Activated CD8-positive, alpha-beta memory T cell treated with anti-CD3 and anti-CD28 coated beads, Interleukin-2, amount 50 U/mL, for 1 hour (primary cell): ENCODE data around the gene CCDC24.

Source experiments
- DNase-seq: peaks from one replicate; pipeline ENCODE4 v3.0.0-alpha.2; 2020; ENCODE audit errors: extremely low read depth

The CCDC24 gene

DNA sequence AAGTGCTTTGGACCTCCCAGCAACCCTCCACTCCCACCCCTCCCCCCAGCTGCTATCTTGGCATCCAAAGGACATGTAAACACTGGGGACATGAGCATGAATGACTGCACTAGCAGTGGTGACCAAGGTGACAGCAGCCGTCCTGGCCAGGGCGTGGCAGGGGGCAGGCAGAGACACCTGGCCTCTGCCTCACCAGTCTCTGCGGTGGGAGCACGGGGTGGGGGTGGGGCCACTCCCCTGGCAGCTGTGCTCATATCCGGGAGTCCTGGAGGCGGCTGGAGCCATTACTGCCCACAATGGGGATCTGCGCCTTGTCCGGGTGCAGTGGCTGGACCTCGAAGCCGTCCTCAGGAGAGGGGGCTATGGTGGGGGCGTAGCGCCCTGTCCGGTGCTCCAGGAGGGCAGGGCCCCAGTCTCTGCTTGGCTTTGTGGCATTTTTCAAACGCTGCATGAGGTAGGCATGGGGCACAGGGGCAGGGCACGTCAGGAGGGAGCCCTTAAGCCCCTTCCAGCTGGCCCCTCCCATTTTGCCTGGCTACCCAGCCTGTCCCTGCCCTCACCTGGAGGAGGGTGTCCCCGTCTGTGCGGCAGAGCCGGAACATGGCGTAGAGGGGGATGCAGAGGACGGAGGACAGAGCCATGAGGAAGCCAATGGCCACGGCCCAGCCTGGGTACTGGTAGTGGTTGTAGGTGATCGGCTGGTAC lies 6.0 kb downstream of the CCDC24 start:
- DNase-seq, result no peak

DNA sequence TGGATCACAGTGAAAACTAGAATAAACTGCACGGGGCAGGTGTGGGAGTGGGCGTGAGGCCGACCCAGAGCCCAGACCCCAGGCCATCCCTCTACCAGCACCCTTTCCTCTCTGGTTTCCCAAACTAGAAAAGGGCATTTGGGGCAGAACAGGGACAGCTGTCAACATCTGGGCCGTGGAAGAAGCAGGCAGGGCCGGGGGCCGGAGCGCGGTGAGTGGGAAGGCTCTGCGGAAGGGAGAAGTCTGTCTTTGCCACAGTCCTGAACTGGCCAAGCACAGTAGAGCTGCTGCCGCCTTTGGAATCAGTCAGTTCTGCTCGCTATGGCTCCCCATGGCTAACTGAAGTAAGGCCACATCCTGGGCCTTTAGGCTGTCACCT lies 6.6 kb downstream of the CCDC24 start:
- no peak for DNase-seq

DNA sequence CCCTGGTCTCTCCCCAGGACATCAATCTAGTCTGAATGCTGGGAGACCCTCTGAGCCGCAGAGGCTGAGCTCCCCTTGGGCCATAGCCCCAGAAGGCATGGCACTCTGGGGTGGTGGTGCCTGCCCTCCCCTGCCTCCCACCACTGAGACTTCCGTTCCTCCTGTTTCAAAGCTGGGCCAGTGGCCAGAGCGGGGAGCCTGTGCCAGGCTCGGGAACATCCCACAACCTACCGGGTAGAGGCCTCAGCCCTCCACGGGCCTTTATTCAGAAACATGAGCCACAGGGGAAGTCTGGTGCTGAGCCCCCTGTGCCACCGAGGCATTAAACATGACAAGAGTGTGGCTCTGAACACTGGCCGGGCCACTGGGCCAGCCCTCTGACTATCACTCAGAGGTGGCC lies 8.1 kb downstream of the CCDC24 start:
- no peak for DNase-seq

DNA sequence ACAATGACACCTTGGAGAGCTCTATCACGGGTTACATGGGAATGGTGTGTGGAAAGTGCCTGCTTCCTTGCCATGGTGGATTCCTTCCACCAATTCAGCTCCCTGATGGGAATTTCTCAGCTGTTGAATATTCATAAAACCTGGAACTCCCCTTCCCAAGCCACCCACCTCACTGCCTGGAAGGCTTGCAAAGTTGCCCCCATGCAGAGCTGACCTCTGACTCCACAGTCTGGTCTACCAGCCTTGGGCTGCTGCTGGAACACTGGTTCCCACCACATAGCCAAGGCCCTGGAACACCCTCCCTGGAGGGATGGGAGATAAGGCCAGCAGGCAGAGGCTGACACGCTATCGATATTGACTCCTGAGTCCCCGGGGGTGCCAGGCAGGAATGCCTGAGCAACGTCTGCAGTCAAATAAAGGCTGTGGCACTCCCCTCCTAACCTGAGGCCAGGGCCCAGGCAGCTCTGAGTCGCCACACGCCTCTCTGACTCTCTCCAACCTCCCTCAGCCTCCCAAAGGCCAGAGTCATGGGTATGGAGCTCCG lies 8.8 kb downstream of the CCDC24 start:
- no peak for DNase-seq

DNA sequence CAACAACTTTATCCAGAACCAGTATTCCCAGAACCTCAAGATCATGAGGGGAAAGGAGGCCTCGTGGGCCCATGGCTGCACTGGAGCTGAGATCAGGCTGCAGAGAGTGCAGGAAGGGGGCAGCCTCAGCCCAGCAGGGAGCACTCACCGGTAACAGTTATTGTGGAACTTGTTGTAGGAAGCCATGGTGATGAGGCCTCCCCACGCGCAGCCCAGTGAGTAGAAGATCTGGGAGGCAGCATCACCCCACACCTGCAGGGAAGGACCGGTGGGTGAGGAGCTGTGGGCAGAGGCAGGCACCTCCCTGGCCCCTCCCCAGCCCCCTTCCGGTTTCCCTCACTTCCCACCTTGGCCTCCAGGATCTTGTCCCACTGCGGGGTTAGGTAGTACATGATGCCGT lies 10.8 kb downstream of the CCDC24 start:
- DNase-seq, result no peak

DNA sequence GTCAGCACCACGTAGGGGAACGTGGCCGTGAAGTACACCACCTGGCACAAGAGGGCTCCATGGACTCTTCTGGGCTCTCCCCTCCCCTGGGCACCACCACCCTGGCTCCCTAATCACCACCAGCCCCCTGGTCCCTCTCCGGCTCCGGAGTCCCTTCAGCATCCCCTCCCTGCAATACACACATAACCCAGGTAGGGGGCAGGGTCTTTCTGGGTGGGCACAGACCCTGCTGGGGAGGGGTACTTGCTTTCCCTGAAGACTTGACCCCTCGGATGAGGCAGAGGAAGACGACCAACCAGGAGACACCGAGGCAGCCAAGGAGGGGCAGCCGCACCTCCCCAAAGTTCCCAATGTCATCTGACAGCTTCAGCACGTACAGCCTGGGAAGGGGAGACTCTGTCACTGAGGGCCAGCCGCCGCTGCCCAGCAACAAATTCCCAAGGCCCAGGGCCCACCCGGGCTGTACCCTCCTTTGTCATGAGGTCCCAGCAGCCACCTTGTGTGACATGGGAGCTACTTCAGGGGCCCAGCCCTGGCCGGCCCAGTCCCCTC lies 11.3 kb downstream of the CCDC24 start:
- DNase-seq, result no peak

DNA sequence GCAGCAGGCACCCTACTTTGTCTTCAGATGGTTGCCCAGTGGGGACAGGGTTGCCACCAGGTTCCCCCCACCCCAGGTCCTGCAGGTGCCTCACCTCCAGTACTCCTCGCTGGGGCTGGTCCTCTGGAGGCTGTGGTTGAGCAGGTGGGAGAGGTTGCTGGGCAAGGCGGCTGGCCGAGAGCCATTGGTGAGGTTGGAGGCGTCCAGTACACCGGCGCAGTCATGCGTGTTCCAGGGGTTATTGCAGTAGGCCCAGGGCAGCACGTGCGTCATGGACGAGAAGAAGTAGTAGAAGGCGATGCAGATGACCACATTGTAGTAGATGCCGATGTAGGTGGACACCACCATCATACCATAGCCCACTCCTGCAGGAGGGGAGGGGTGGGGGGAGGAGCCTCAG lies 16.9 kb downstream of the CCDC24 start:
- DNase-seq, result no peak

DNA sequence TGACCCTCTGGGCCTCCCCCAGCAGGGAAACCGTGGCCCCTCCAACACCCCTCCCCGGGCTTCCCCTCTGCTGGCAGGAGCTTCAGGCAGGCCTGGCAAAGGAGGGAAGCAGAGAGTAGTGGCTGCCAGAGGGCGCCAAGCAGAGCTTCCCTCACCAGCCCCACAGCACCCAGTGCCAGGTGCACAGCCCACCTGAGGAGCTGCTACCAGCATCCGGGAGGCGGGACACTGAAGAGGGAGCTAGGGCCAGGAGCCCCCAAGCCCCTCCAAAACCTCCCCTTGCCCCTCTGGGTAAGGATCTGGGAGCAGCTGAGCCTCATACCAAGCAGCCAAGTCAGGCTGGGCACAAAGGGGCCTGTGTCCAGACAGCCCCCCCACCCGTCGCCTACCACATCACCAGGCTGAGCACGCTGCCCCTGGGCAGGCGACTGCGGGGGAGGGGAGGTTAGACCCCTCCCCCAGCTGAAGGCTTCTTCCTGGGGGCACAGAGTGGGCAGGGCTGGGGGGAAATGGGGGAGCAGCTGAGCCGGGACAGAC lies 19.6 kb downstream of the CCDC24 start:
- DNase-seq, result no peak

DNA sequence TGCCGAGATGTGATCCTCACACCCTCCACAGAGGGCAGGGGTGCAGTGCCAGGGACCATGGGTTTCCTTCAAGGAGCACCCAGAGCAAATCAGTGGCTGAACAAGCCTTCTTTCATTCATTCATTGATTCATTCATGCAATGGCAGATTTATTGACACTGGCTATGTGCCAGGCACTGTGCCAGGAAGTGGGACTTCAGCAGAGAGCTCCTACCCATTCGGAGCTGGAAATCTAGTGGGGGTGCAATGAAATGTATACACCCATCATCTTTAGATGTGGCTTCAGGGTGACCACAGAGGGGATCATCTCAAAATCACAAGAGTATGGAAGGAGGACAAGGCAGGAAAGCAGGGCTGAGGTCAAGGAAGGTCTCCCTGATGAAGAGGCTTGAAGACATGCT lies 21.0 kb downstream of the CCDC24 start:
- no peak for DNase-seq

DNA sequence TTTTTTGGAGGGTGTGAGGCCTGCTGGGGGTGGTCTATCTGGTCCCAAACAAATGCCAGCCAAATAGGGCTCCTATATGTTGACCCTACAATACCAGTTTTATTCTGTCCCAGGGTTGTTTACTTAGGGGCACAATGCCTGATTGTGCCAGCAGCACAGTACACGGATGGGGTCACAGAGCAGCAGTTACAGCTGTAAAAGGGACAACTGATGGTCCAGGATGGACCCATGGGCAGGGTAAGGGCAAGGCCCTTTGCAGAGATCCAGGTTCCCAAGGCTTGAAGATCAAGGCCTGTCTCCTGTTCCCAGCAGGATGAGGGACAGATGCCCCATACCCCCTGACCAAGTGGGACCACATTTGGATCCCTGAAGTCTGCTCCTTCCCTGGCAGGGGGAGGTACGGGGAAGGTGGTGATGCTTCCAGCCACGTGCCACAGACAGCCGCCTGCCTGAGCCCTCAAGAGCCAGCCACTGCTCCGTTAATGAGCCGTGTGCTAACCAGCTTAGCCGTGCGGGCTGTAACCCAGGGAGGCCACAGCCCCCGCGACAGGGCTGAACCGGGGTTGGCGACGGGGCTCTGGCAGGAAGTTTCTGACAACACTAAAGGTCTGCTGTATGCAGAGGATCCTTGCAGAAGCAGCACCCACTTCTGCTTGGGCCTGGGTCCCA lies 21.7 kb downstream of the CCDC24 start:
- no peak for DNase-seq

DNA sequence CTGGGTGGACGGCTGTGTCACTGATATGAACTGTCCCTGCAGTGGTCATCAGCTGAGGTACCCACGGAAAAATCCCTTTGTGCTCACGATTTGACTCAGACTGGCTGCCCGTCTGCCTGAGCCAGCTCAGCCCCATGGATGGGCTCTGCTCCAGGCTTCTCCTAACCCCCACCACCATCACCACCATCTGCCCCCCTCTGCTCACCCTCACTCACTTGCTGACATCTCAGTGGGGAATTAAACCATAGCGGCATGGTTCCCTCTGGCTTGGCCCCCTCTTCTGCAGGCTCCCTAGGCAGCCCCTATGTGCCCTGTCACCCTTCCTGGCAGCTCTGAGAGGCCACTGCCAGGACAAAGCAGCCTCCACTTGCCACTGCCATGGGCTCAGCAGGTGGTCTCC lies 22.6 kb downstream of the CCDC24 start:
- DNase-seq, result no peak

DNA sequence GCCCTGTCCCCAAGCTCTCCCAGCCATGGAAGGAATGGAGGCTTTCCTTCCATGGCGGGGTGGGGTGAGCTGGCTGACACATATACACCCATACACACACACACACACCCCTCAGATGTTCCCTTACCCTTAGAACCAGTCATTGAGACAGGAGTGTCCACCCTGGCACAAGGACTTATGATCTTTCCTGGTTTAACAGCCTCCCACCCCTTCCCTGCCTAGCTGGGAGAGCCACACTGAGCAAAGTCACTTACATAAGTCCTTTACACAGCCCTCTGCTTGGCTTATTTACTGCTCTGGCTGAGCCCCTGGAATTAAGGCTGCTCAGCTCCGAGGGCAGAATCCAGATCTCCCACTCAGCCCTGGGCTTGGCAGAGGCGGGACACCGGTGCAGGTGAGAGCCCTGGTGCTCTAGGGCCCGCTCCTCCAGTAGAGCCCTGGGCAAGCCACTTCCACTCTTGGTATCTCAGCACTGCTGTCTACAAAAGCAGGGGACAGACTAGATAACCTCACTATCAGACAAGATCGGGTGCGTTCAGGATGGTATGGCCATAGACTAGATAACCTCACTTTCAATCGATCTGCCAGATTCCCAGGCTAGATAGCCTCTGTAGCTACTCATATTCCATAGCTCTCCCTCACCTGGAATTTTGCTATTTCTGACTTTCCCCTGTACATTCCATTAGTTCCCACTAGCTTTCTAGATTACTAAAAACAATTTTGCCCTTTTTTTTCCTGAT lies 23.1 kb downstream of the CCDC24 start:
- no peak for DNase-seq

DNA sequence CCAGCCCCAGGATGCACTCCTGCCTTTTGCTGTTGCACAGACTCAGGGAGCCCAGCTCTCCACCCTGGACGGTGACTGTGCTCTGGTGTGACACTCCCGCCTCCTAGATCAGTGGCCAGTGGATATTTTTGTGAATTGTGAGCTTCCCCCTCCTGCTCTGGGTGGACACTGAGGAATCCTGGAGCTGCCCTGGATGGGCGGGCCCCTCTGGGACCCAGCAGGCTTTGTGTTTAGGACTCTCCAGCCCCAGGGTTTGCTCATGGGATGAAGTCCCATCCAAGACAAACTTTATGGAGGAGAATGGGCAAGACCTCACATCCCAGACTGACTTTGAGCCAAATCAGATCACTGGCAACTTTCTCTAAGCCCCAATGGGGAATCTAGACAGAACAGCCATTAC lies 23.8 kb downstream of the CCDC24 start:
- no peak for DNase-seq

DNA sequence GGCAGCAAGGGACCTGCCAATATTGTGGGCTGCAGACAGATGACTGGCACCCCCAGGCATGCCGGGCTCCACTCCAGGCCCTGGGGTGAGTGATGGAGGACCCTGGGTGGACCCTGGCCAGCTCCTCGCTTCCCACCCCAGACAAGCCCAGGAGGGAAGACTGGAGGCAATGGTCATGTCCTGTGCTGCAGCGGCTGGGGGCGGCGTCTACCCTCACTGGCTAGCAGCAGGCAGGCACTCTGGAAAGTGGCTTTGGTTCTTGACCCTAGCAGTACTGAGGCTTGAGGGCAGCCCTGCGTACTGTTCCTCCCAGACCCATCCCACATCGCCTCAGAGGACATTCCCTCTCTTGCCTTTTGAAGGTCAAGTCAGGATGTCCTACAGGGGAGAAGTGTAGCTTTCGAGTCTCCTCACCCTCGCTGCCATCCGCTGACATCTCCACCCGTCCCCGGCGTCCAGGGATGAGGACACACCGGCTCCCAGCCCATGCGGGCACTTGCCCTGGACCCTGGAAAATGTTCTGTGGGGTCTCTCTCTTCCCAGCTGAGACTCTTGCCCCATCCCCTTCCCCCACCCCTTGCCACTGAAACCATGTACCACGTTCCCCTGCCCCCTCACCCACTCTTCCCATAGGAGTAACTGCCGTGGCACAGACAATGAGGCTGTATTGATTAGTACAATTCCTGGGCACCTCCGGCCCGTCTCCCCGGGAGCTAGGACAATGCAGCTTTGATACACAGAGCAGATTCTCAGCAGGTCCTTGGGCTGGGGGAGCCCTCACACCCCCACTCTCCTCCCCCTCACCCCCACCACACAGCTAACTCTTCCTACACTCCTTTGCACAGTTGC lies 24.9 kb downstream of the CCDC24 start:
- no peak for DNase-seq

DNA sequence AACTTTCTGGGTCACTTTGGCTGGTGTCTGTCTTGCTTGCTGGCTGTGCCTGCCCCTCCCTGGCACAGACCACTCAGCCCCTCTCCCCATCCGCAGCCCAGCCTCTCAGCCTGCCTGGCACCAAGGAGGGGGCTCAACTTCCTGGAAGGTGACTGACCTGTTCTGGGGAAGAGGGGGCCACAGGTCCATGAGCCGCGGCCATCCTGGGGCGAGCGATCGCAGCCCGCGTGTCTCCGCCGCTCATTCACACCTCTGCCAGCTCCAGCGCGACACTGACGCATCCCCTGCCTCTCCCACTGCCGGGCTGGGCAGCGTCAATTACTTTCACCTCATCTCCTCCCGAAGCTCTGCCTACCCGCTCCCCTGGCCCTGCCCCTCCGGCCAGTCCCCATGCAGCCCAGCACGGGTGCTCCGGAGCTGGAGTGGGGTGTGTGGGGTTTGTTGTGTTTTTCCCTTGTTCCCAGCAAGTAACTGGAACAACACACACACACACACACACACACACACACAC lies 25.5 kb downstream of the CCDC24 start:
- no peak for DNase-seq

DNA sequence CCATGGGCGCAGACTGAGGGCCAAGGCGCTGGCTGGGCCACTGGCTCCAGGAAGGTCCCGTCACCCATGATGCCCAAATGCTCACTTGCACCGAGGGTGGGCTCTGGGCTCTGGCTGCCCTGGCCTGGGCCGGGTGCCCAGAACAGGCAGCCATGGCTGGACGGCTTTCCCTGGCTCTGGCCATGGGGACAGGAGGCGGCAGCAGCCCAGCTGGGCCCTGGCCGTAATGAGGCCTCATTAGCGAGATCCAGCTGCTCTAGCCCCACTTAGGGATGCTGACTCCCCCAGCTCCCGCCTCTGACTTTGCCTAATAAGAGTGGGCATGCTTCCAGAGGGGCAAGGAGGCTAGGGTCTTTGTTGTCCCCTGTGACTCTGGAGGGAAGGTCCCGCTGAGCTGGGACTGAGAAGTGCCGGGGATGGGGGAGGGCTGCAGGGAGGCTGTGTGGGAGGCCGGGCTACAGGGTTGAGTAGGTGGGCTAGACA lies 28.1 kb downstream of the CCDC24 start:
- DNase-seq, result no peak

DNA sequence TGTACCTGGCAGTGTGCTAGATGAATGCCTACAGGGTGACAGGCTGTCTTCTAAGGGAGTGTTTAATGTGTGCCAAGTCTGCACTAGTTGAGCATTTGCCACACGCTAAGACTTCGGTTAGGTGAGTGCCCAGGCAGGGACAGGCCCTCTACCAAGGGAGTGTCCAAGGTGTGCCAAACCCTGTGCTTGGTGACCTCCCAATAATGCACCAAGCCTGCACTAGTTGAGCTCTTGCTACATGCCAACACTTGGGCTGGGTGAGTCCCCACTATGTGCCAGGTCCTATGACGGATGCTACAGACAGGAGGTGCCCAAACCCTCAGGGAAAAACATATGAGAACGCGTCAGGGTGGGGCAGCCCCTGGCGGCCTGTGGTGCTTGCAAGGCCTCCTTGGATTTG lies 29.1 kb downstream of the CCDC24 start:
- DNase-seq, result no peak

DNA sequence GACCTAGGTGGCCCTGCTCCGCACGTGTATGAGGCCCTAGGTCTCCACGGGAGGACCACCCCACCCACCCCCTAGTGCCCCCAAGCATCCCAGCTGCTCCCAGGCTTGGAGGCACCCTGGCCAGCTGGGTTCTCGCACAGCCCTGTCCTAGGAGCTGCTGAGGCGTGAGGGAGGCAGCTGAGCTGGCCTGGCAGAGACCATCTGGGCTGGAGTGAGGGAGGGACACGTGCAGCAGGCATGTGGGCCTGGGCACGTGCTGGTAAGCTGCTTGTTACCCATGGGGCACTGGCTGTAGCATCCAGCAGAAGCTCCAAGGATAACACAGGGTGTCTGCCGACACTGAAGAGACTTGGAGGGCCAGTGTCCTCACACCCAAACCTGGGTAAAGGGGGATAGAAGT lies 29.8 kb downstream of the CCDC24 start:
- no peak for DNase-seq

DNA sequence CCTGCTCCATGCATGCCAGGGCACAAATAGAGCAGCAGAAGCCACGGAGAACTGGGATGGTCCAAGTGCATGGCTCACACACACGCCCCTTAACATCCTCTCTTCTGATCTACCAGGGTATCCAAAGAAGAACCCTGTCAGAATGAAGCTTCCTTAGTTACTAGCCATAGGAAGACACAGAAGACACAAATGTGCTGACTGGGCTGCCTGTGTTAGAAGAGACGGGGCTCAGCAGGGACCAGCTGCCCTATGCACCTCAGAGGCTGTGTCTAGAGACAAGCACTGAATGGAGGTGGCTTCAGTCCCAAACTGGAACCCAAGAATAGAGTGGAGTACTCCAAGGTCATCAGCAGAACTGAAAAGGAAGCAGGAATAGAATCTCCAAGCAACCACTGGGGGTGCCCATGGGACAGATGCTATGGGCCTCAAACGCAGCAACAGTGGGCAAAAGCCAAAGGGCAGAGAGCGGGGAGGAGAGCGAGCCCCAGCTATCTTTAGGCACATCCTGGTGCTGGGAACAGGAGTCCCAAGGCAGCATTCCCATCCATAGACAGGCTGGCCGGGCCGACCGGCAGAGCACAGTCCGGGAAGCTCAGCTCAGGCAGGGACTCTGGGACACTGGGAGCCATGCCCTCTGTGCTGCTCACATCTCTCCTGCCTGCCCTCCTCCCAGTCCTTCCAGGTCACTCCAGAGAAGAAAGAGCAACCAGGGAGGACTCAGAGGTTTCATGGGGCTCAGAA lies 30.4 kb downstream of the CCDC24 start:
- DNase-seq, result no peak
